ENCODE measurements around the gene OLFM4. TPM values are rescaled to one million over a fixed set of nuclear protein-coding genes. Genes with fewer than 3 reads are reported as not detected.

Gene OLFM4
- total and polyA plus RNA-seq, 2 experiments from 2014 or later: not detected

GRCh38 chr13:53007872-53008271 lies 20.7 kb upstream of the OLFM4 start (continued):
- TF ChIP-seq ETS1 (IDR thresholded peaks at IDR 0.05): no peak
- TF ChIP-seq POLR2AphosphoS5 (IDR thresholded peaks at IDR 0.05; ENCODE audit: low read depth): no peak
- no peak for TF ChIP-seq EZH2 (IDR thresholded peaks at IDR 0.05; ENCODE audit: low read depth, unreplicated experiment)
- no peak for TF ChIP-seq JUNB (IDR thresholded peaks at IDR 0.05; ENCODE audit: unreplicated experiment)
- TF ChIP-seq EZH2phosphoT487 (IDR thresholded peaks at IDR 0.05; ENCODE audit: unreplicated experiment): no peak

GRCh38 chr13:53010374-53011105 lies 18.1 kb upstream of the OLFM4 start:
- H3F3A ChIP-seq (replicated peaks; ENCODE audit: low read depth): no peaks in the 10 kb centered on the region
- no peaks in the 10 kb centered on the region for H3K9me3 Mint-ChIP-seq
- no peak overlapping the region for H2AFZ ChIP-seq
- no peak overlapping the region for H3K27ac Mint-ChIP-seq
- H3K27me3 Mint-ChIP-seq (ENCODE audit: insufficient read depth, low read depth, poor library complexity): peaks cover 4% of the 10 kb centered on the region
- peaks cover 3% of the 10 kb centered on the region; the same call in 1 of the 2 replicates for H3K9me2 ChIP-seq (ENCODE audit: insufficient read depth)
- no peak overlapping the region for H3K27ac ChIP-seq (ENCODE audit: low read depth)
- H3K4me3 ChIP-seq: no peak overlapping the region
- no peaks in the 10 kb centered on the region for H3K79me2 ChIP-seq (replicated peaks; ENCODE audit: insufficient read depth)
- TF ChIP-seq ETS1 (IDR thresholded peaks at IDR 0.05) (no peak), CTCF (conservative IDR thresholded peaks at IDR 0.05; ENCODE audit: low read depth in 2 of 2) (no peak), ZNF462 (CRISPR knock-in tag; IDR thresholded peaks at IDR 0.05) (no peak), EZH2 (IDR thresholded peaks at IDR 0.05; ENCODE audit: low read depth, unreplicated experiment) (no peak), STAT1 (IDR thresholded peaks at IDR 0.05; ENCODE audit: unreplicated experiment) (no peak), EZH2phosphoT487 (IDR thresholded peaks at IDR 0.05; ENCODE audit: unreplicated experiment) (no peak)
- H3K27me3 ChIP-seq (ENCODE audit: insufficient read depth): no peaks in the 10 kb centered on the region
- no peaks in the 10 kb centered on the region for H4K20me1 ChIP-seq (replicated peaks; ENCODE audit: insufficient read depth)
- H3K4me2 ChIP-seq: no peak overlapping the region
- peaks cover 6% of the 10 kb centered on the region; the same call in 2 of the 3 replicates for H3K4me1 Mint-ChIP-seq
- ATAC-seq (no peak), DNase-seq (ENCODE audit: low spot score) (no peak)
- no peaks in the 10 kb centered on the region for H3K4me1 ChIP-seq (ENCODE audit: insufficient read depth)
- no peaks in the 10 kb centered on the region for H3K36me3 Mint-ChIP-seq (ENCODE audit: low read depth)
- no peaks in the 10 kb centered on the region for H3K36me3 ChIP-seq (ENCODE audit: insufficient read depth)
- H3K4me3 Mint-ChIP-seq: no peak overlapping the region
